Measurements from ENCODE around the gene TAS2R39.

TAS2R39 gene

GRCh38 chr7:143193880-143194279, 10.7 kb downstream of the TAS2R39 start:
- TF ChIP-seq RAD21 (IDR thresholded peaks at IDR 0.05; ENCODE audit: low read depth) (no peak), TEAD4 (IDR thresholded peaks at IDR 0.05) (no peak), CREB1 (IDR thresholded peaks at IDR 0.05; ENCODE audit: low read depth) (no peak), YY1 (IDR thresholded peaks at IDR 0.05; ENCODE audit: low read depth) (no peak), CEBPB (IDR thresholded peaks at IDR 0.05) (no peak), TAF1 (IDR thresholded peaks at IDR 0.05; ENCODE audit: low read depth) (no peak)

DNA sequence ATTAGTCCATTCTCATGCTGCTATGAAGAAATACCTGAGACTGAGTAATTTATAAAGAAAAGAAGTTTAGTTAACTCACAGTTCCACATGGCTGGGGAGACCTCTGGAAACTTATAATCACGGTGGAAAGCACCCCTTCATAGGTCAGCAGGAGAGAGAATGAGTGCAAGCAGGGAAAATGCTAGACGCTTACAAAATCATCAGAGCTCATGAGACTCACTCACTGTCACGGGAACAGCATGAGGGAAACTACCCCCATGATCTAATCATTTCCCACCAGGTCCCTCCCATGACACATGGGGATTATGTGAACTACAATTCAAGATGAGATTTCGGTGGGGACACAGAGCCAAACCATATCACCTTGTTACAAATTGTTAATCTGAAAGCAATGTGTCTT, 15.8 kb downstream of the TAS2R39 start:
- TF ChIP-seq RAD21 (IDR thresholded peaks at IDR 0.05; ENCODE audit: low read depth) (no peak), REST (IDR thresholded peaks at IDR 0.05; ENCODE audit: low read depth) (no peak), FOXM1 (IDR thresholded peaks at IDR 0.05; ENCODE audit: borderline replicate concordance, low read depth) (no peak), NFIC (IDR thresholded peaks at IDR 0.05) (no peak), CREB1 (IDR thresholded peaks at IDR 0.05; ENCODE audit: low read depth) (no peak), MAX (IDR thresholded peaks at IDR 0.05) (no peak), CEBPB (IDR thresholded peaks at IDR 0.05) (no peak), TAF1 (IDR thresholded peaks at IDR 0.05; ENCODE audit: low read depth) (no peak), EP300 (IDR thresholded peaks at IDR 0.05; ENCODE audit: borderline replicate concordance) (no peak)
- TF ChIP-seq, protein P1, sequence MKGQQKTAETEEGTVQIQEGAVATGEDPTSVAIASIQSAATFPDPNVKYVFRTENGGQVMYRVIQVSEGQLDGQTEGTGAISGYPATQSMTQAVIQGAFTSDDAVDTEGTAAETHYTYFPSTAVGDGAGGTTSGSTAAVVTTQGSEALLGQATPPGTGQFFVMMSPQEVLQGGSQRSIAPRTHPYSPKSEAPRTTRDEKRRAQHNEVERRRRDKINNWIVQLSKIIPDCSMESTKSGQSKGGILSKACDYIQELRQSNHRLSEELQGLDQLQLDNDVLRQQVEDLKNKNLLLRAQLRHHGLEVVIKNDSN (IDR thresholded peaks at IDR 0.05): no peak

DNA sequence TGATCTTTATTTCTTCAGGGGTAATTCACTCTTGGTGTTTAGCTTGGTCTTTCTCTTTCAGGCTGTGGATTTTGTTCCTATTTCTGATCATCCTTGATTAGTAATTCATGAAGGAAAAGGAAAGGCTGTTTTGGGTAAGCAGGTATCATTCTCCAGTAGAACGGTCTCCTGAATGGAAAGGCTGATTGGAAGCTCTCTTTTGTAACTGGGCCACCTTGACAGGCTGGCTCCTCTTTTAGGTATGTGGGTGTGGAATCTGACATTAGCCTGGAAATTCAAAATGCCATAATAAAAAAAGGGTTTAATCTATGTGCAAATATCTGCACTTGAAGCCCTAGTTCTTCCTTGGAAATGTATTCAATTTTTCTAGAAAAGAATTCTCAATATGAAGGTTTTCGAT, 18.9 kb downstream of the TAS2R39 start:
- TF ChIP-seq ZBTB7A (IDR thresholded peaks at IDR 0.05; ENCODE audit: low read depth) (no peak), FOXM1 (IDR thresholded peaks at IDR 0.05; ENCODE audit: borderline replicate concordance, low read depth) (no peak), EP300 (IDR thresholded peaks at IDR 0.05; ENCODE audit: borderline replicate concordance) (no peak), MAX (IDR thresholded peaks at IDR 0.05) (no peak), TAF1 (IDR thresholded peaks at IDR 0.05; ENCODE audit: low read depth) (no peak), EGR1 (IDR thresholded peaks at IDR 0.05) (no peak), RAD21 (IDR thresholded peaks at IDR 0.05; ENCODE audit: low read depth) (no peak), NFIC (IDR thresholded peaks at IDR 0.05) (no peak), CREB1 (IDR thresholded peaks at IDR 0.05; ENCODE audit: low read depth) (no peak), REST (IDR thresholded peaks at IDR 0.05; ENCODE audit: low read depth) (no peak), TCF12 (IDR thresholded peaks at IDR 0.05; ENCODE audit: low read depth) (no peak), TEAD4 (IDR thresholded peaks at IDR 0.05) (no peak), CEBPB (IDR thresholded peaks at IDR 0.05) (no peak)
- TF ChIP-seq, protein P1 (IDR thresholded peaks at IDR 0.05): no peak

GRCh38 chr7:143203386-143203785, 20.2 kb downstream of the TAS2R39 start:
- no peak for TF ChIP-seq TCF12 (IDR thresholded peaks at IDR 0.05; ENCODE audit: low read depth)
- TF ChIP-seq YY1 (IDR thresholded peaks at IDR 0.05; ENCODE audit: low read depth): no peak
- TF ChIP-seq ZBTB7A (IDR thresholded peaks at IDR 0.05; ENCODE audit: low read depth): no peak
- TF ChIP-seq MAX (IDR thresholded peaks at IDR 0.05): no peak

DNA sequence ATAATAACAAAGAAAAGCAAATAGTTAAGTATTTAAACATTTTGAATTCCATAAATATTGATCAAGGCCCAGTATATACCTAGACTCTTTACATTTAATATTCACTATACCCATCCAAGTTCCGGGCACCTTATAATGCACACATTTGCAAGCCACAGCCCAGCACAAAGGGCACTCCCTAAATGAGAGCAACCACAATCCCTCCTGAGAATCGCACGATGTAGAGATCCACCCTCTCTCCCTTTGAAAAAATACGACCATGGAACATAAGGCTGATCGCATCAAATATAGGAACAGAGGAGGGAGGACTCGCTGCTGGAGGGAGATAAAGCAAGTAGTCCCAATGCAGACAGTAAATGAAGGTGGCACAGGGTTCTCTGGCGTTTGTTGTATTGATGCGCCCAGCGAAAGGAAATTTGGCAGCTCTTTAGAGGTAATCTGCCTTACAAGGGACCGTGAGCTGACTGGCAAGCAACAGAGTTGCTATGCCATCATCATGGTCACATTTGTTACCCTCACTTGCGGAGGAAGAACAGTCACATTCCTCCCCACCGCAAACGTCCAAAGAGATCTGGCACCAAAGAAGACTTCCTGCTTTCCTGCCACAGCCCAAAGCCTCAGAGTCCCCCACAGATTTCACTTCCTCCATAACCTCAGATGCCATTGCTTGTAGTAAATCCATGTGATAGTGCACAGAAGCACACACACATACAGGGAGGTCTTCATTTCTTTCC, 22.5 kb downstream of the TAS2R39 start:
- TF ChIP-seq YY1 (IDR thresholded peaks at IDR 0.05; ENCODE audit: low read depth) (no peak), REST (IDR thresholded peaks at IDR 0.05; ENCODE audit: low read depth) (no peak), MAX (IDR thresholded peaks at IDR 0.05) (no peak), ZBTB7A (IDR thresholded peaks at IDR 0.05; ENCODE audit: low read depth) (no peak), TAF1 (IDR thresholded peaks at IDR 0.05; ENCODE audit: low read depth) (no peak), TEAD4 (IDR thresholded peaks at IDR 0.05) (no peak), CEBPB (IDR thresholded peaks at IDR 0.05) (no peak), CREB1 (IDR thresholded peaks at IDR 0.05; ENCODE audit: low read depth) (no peak), EP300 (IDR thresholded peaks at IDR 0.05; ENCODE audit: borderline replicate concordance) (no peak), RAD21 (IDR thresholded peaks at IDR 0.05; ENCODE audit: low read depth) (no peak), NFIC (IDR thresholded peaks at IDR 0.05) (no peak), TCF12 (IDR thresholded peaks at IDR 0.05; ENCODE audit: low read depth) (no peak), FOXM1 (IDR thresholded peaks at IDR 0.05; ENCODE audit: borderline replicate concordance, low read depth) (no peak), EGR1 (IDR thresholded peaks at IDR 0.05) (no peak)
- TF ChIP-seq, protein P1 (IDR thresholded peaks at IDR 0.05): no peak

Measured in Ishikawa (cell line).